Left forelimb (tissue), 1 donor: ENCODE data around the gene CHMP3.
"Not testable (repeated sequence)": the region's sequence is repeated elsewhere in the genome, so short reads cannot be mapped to it uniquely, and the experiment has no call there.

Experiments used
- DNase-seq: peaks from one replicate; pipeline ENCODE4 v3.0.0-alpha.2; 2018; ENCODE audit warnings: low spot score

Gene CHMP3

DNA sequence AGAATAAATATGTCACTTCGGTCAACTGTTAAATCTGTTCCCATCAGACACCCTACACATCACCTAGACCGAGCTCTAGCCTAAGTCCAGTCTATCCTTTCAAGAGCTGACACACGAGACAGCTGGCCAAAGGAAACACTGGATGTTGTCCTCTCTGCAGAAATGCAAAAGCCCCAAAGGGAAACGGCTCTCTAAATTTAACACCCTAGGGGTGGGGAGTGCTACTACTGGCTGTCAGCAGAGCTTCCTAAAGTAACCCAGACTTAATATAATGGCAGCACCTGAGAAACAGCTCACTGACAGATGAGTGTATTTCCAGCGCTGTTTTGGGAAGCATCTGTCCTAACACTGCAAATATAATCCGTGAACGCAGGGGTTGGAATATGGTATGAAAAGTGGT, 55.6 kb downstream of the CHMP3 start:
- DNase-seq, result no peak

DNA sequence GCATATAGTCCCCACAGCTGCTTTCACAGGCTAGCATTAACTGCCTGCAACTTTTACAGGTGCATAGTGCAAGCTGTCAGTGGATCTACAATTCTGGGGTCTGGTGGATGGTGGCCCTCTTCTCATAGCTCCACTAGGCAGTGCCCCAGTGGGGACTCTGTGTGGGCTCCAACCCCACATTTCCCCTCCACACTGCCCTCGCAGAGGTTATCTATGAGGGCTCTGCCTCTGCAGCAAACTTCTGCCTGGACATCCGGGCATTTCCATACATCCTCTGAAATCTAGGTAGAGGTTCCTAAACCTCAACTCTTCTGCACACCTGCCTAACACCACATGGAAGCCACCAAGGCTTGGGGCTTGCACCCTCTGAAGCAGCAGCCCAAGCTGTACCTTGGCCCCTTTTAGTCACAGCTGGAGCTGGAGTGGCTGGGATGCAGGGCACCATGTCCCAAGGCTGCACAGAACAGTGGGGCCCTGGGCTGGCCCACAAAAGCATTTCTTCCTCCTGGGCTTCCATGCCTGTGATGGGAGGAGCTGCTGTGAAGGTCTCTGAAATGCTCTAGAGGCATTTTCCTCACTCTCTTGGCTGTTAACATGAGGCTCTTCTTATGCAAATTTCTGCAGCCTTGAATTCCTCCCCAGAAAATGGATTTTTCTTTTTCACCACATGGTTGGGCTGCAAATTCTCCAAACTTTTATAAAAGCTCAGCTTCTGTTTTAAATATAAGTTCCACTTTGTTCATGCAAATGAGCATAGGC, 62.7 kb downstream of the CHMP3 start:
- no peak for DNase-seq

DNA sequence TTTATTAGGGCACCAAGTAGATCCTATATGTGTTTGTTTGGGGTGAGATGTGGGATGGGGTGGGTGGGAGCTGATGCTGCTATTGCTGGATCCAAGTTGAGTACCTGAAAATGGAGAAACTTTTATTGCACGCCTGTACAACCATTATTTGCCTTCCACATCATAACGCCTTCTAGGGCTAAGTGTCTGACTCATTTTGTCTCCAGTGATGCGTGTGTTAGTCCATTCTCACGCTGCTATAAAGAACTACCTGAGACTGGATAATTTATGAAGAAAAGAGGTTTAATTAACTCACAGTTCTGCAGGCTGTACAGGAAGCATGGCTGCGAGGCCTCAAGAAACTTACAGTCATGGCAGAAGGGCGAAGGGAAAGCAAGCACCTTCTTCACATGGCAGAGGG, 63.9 kb downstream of the CHMP3 start:
- DNase-seq, result no peak

DNA sequence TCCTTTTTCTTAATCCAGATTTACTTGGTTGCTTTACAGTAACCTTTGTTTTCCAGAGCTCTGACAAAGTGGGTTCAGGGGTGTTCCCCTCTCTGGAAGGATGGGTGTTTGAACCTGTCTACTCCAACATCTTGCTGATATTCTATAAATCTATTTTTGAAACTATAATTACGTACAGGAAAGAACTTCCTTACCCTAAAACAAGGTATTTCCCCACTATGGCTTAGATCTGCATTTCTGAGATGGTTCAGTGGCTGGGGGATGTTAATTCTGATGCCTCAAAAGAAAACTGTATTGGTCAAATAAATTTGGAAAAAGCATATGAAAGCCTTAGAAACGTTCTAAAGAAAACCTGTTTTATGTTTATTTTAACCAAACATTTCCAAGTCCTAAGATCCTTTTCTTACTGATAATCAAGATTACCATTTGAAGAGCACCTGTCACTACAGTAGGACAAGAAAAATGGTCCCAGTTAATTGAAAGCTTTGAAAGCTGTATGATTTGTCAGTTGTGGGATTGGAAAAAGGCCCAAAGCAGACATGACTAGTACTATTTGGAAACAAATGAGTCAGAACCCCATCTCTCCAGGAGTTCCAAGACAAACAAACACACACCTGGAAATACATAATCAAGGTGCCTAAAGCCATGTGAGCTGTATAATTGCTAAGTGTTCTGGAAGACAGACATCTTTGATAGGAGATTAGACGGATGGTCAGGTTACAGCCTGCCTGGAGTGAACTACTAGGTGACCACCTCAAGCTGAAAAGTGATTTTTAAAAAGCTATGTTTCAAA, 64.6 kb downstream of the CHMP3 start:
- DNase-seq, result no peak

DNA sequence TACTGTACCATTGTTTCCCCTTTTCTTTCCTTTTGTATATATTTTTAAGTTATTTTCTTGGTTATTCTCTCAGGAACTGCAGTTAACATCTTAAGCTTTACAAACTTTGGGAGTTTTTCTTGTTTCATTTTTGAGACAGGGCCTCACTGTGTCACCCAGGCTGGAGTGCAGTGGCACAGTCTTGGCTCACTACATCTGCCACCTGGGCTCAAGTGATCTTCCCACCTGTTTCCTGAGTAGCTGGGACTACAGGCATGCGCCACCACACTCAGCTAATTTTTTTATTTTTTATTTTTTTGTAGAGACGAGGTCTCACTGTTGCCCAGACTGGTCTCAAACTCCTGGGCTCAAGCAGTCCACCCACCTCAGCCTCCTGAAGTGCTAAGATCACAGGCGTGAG, 66.9 kb downstream of the CHMP3 start:
- not testable (repeated sequence) for DNase-seq

DNA sequence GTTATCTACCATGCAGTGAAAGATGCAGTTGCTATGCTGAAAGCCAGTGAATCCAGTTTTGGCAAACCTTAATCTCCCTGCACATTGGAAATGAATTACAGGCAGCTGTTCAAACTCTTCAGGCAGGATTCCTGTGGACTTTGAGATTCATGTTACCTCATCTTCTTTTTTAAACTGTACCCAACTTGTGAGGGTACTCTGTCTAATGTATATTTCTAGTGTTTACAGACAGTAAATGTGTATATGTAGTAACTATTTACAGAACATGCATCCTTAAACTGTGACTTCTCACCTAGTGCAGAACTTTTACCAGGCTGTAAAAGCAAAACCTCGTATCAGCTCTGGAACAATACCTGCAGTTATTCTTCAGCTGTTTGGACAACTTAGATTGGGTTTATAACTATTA, 71.2 kb downstream of the CHMP3 start:
- DNase-seq, result no peak

DNA sequence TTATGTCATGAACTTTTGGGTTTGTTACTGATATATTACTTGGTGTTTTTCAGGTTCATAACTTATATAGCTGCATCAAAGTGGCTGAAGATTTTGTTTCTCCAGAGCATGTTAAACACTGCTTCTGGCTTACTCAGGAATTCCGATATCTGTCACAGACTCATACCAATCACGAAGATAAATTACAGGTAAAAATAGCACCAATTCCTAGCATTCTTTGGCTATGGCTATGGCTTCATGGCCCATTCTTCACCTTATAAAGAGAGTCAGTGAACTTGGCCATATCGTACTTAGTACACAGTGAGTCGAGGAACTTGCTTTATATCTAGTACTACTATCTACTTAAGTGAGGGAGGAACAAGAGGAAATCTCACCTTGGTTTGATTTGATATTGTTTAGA, 72.2 kb downstream of the CHMP3 start:
- no peak for DNase-seq

DNA sequence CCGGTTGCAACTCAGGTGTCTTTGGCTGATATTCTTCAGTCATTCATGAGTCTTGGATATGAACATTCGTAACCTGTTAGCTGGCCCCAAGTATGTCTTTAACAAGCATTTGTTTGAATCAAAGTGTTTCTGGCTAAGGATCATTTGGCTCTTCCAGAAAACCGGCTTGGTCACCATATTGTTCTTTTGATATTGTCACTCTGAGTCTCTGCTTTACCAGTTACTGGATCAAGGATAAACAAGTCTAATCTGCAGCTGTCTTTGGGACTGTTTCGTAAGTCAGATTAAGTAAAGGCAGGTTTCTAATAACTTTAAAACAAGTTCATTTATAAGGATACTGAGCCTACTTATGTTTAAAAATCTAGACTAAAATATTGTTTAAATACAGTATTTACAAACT, 73.0 kb downstream of the CHMP3 start:
- no peak for DNase-seq

DNA sequence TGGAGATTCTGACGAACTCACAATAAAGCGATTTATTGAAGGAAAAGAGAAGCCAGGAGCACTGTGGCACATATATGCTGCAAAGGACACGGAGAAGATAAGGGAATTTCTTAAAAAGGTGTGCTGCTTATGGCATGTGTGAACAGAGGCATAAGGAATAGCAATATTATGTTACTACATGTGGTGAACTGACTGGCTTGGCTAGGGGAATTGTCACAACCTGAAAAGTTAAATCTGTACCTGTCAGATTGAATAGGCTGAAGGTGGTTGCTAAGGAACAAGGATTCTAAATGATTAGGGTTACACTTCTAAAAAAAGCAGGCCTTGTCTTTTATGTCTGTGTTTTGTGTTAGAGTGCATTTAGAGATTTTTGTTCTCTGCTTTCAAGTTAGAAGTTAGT, 73.7 kb downstream of the CHMP3 start:
- no peak for DNase-seq

DNA sequence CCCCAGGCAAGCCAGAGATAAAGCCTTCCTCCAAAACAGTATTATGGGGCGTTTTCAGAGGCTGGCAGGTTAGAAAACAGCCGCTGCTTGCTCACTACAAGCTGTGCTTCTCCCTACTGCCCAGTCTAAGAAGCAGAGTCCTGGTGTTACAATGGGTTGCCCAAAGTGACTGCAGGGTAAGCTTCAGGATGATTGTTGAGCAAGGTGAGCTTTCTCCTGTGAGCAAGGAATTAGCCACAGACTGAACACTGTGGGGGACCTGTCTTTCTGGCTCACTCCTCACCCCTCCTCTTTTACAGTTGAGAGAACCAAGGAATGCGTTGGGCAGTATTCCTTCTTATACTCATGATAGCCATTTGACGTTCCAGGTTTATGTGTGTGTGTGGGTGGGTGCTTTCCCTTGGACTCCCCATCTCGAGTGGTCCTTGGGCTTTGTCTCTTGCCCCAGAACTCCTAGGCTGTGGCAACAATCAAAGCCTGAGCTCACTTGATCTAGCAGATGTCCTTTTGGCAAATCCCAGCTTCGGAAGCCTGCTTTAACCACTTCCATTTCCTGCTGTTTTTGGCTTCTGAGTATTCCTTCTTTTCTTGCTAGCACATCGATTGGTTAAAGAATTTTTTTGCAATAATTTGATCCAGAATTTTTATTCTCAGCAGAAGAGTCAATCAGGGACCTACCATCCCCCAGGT, 74.5 kb downstream of the CHMP3 start:
- no peak for DNase-seq

DNA sequence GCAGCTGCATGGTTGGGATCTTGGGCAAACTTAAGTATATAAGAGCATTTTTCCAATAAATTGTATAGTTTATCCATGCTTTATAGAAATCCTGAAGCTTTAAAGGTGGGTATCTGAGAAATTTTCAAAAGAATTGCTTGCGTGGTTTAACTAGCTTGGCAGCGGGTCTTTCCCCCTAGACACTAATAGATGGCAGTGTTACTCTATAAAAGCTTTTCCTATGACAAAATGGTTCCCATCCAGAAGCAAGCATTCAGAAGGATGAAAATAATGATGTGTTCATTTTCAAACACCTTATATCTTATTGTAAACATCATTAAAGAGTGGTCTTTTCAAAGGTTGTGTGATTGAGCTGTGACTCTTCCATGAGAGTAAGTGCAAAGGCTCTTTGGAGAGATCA, 76.2 kb downstream of the CHMP3 start:
- no peak for DNase-seq

DNA sequence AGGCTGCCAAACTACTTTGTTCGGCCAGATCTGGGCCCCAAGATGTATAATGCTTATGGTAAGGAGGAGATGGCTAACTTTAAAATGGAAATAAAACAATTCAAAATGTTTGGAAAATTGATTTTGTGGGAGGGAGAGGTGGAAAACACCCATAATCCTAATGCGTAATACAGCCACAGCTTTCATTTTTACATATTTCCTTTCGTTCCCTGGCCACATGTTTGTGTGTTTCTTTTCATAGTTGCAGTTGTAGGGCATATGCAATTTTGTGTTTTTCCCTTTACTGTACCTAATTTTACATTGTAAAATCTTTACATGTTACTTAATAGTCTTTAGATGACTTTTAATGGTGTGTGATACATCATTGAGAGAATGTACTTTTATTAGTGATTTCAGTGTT, 77.4 kb downstream of the CHMP3 start:
- DNase-seq, result no peak

DNA sequence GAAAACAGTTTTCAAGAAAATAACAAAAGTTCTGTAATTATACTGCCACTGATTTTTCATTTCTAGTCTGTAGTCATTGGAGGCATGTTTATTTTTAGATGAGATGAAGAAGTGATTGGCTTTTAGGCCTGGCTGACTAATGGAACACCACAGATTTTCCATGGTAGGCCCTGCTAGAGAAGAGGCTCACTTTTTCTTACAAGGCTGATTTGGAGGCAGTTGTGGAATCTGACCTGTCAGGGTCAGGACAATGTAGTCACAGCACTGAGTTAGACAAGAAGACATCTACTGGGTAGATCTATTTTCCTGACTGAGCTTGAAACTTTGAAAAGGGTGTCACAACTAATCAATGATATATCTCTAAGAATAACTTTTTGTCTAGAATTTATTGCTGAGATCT, 78.1 kb downstream of the CHMP3 start:
- no peak for DNase-seq

DNA sequence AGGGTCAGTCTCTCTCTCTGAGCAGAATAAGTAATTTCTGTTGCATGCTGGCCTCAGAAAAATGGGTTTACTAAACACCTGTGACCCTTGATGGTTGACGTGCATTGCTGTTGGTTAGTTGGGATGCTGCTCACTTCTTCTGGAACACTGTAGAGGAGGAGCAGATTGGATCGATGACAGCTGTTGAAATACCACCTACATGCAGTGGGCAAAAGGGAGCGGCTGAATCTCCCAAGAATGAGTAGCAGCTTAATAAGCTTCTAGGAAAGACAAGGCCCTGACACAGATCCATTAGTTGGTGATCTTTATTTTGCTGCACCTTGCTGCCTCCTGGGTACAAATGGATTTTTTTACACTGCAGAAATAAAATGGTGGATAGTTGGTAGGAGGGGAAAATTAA, 78.9 kb downstream of the CHMP3 start:
- DNase-seq, result no peak

DNA sequence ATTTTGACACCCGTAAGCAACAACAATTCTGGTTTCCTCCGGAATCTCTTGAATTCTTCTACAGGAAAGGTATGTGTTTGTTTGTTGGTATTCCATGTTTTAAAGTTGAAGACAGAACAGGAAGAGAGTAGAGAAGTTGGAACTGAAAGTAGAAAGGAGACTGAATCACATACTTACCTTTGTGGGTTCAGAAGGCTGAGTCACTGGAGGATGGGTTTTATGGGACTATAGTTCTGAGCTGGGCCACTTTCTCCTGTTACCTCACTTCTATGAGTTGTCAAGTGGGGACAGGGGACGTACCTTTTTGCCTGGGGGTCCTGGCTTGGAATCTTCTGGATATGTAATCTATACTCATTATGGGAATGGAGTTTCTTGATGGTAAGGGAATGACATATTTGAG, 81.2 kb downstream of the CHMP3 start:
- DNase-seq, result no peak

DNA sequence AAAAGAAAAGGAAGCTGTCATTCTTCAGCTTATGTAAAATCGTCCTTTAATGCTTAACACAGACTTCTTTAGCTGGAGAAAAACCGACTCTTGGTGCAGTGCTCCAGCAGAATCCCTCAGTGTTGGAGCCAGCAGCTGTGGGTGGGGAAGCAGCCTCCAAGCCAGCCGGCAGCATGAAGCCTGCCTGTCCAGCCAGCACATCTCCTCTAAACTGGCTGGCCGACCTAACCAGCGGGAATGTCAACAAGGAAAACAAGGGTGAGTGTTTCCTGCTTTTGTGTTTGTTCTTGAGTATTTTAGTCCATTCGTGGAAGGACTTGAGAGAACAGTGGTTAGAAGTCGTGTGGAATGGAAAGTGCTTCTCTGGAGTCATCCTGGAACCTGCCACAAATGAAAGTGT, 83.1 kb downstream of the CHMP3 start:
- no peak for DNase-seq

DNA sequence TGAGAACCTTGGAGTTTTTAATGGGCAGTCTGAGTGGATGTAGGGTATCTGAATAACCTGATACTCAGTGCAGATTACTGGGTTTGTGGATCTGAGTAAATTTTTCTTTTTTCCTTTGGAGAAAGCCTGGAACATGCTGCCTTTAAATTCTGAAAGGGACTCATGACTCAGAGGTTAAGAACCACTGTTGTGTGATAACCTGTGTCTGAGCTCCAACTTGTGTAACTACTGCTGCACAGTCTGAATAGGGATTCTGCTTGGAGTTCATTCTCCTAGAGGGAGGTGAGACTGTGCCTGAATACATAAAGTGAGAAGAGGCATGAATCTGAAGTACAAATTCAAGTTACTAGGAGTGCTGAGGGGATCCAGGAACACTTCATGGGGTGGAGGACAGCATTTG, 85.9 kb downstream of the CHMP3 start:
- DNase-seq, result no peak

DNA sequence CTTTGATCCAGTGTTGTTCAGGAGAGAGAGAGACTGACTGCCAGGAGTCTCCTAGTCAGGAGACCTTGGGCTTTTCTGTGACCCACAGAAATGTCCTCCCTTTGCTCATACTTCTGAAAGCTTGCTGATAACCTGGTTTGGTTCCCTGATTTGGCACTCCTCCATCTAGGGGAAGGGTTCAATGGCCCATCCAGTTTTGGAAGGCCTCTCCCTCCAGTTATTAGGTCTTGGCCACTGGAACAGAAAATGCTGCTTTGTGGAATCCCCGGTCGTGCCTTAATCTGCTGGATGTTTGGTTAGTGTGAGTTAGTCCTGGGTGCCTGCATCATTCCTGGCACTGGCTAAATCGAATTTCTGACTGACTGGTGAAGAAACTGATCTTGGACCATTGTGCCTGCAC, 86.3 kb downstream of the CHMP3 start:
- DNase-seq, result no peak

DNA sequence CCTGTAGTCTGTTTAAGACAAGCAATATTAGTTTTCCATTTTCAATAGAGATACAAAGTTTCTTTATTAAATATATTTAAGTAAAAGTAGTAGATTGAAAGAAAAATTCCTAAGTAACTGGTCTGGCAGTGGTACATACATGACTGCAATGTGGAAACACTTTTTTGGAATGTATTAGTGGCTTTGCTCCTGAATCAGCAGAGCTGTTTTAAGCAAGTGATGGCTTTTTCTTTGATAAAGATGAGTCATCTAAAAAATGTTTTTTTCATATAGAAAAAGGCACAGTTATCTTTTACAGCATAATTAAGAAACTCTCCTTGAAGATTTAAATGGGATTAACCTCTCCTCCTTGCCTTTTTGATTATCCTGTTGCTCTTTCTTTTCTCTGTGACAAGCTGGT, 87.2 kb downstream of the CHMP3 start:
- DNase-seq, result no peak

DNA sequence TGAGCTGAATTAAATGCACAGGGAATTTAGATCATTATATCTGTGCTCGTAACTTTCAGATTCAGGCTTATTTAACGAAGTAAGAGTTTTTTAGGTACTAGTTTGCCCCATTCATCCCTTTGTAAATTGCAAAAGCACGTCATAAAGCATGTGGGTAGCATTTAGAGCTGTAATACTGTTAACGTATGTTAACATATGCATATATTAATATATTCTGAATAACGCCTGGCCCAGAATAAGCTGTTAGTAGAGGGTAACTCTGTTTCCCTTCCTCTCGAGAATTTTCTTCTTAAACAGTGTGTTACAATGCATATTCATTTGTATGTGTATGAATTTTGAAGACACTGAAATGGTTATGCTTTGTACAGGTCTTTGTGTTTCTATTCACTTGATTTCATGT, 91.6 kb downstream of the CHMP3 start:
- no peak for DNase-seq

DNA sequence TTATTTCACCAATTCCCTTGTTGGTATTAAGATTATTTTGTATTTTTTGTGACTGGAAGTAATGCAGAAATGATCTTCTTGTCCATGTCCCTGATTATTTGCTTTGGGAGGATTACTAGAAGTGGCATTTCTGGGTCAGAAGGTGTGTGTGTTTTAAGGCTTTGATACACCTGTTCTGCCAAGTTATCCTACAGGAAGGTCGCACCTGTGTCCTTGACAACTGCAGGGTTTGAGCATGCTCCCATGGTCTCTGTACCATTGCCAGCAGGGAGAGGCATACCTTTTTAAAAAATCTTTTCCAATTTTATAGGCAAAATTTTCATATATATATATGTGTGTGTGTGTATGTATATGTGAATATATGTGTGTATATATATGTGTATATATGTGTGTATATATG, 92.4 kb downstream of the CHMP3 start:
- no peak for DNase-seq

DNA sequence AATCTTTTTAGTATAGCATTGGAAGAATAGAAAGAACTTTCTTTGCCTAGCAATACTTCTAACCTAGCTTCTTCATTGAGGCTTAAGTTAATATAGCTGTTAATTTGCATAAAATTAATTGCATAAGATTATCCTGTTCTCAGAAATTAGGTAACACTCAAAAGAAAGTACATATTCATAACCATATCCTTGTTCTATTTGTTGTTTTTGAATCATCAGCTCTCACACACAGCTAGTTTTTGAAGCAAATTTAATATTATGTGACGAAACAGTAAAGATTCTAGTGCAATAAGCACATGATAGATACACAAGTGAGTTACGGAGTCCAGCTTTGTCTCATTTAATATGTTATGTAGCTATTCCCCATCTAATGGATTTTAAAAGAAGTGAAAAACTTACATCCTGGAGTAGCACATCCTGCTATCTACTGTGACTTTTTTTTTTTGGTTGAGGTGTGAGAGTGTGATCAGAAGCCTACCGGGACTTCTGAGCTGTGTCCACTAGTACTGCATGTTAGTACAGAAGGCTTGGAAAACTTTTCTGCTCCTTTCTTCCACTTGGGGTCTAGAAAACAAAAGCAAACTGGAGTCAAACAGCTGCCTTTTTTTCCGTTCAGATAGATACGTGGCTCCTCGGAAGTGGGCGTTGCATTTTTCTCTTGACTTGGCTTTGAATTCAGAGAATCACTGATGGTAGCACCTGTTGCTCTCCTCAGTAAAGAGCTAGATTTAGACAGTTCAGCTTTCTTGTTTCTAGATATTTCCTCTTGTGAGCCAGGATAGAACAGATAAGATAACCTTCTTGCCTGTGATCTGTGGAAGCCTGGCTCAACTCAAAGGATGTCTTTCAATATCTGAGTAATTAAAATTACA, 94.8 kb downstream of the CHMP3 start:
- no peak for DNase-seq
